PC-9 (cell line): Measurements from ENCODE around the gene RPL28. TPM values are rescaled to one million over a fixed set of nuclear protein-coding genes. Genes with fewer than 3 reads are reported as not detected.
A peak's percentile ranks its signal among the peaks of the same experiment; 100 is the strongest.
"Not testable (repeated sequence)": the region's sequence is repeated elsewhere in the genome, so short reads cannot be mapped to it uniquely, and the experiment has no call there.

Experiments used
- BruUV-seq: library from RNA; stranded (reverse); fragments of 400-500 nt; replicated peaks from 2 replicates; lab custom pipeline; 2021; lab: Mats Ljungman, UMichigan
- CTCF ChIA-PET: fragments of 300-600 bp; sonication (Branson Sonifier 250); formaldehyde crosslinking; loops from one replicate; lab custom pipeline; 2022; ENCODE audit warnings: antibody characterized with exemption; lab: Charles Lee
- POLR2A ChIA-PET: fragments of 300-600 bp; sonication (Branson Sonifier 250); formaldehyde crosslinking; loops from one replicate; lab custom pipeline; 2022; ENCODE audit warnings: antibody characterized with exemption; ENCODE audit not compliant: unreplicated experiment; lab: Charles Lee
- DNase-seq, 2 experiments: peaks; one replicate each; pipeline versions ENCODE4 v3.0.0 to v3.0.0-alpha.2; 2015 to 2022; ENCODE audit warnings: mixed read lengths in 1 of 2
- H2AFZ ChIP-seq: fragments of 200-600 bp; sonication (generic); 2 replicates; pipeline ENCODE4 v1.8.1; 2017; ENCODE audit warnings: antibody characterized with exemption
- H3F3A ChIP-seq: fragments of 200-600 bp; sonication (generic); 2 replicates; pipeline ENCODE4 v1.8.1; 2017; ENCODE audit warnings: antibody characterized with exemption, mild to moderate bottlenecking, low read depth; ENCODE audit not compliant: insufficient read depth
- H3K27ac ChIP-seq: fragments of 200-600 bp; sonication (generic); 2 replicates; pipeline ENCODE4 v1.6.1; 2016; ENCODE audit warnings: mixed run types
- H3K27me3 ChIP-seq: fragments of 200-600 bp; sonication (generic); 2 replicates; pipeline ENCODE4 v1.6.1; 2016; ENCODE audit warnings: low read depth, mixed run types; ENCODE audit not compliant: insufficient read depth
- H3K36me3 ChIP-seq: fragments of 200-600 bp; sonication (generic); 2 replicates; pipeline ENCODE4 v1.6.1; 2016; ENCODE audit warnings: low read depth, mixed run types
- H3K4me1 ChIP-seq: fragments of 200-600 bp; sonication (generic); replicated peaks from 2 replicates; pipeline ENCODE4 v1.6.1; 2016; ENCODE audit warnings: mixed run types; ENCODE audit not compliant: insufficient read depth
- H3K4me2 ChIP-seq: fragments of 200-600 bp; sonication (generic); 2 replicates; pipeline ENCODE4 v1.6.1; 2017; ENCODE audit warnings: mixed run types
- H3K4me3 ChIP-seq: fragments of 200-600 bp; sonication (generic); 2 replicates; pipeline ENCODE4 v1.6.1; 2016; ENCODE audit warnings: mixed run types
- H3K79me2 ChIP-seq: fragments of 200-600 bp; sonication (generic); 2 replicates; pipeline ENCODE4 v1.6.1; 2017; ENCODE audit warnings: low read depth, mixed run types
- H3K9me2 ChIP-seq: fragments of 200-600 bp; sonication (generic); 2 replicates; pipeline ENCODE4 v1.8.1; 2017; ENCODE audit warnings: mild to moderate bottlenecking; ENCODE audit not compliant: insufficient read depth
- H3K9me3 ChIP-seq: fragments of 200-600 bp; sonication (generic); 2 replicates; pipeline ENCODE4 v1.8.1; 2016; ENCODE audit warnings: low read depth; ENCODE audit not compliant: insufficient read depth
- H4K20me1 ChIP-seq: fragments of 200-600 bp; sonication (generic); 2 replicates; pipeline ENCODE4 v1.8.1; 2017; ENCODE audit not compliant: insufficient read depth
- CTCF ChIP-seq: fragments of 200-600 bp; sonication (generic); conservative IDR thresholded peaks from 2 replicates; pipeline ENCODE4 v1.6.1; 2017; ENCODE audit warnings: mixed run types, antibody characterized with exemption, mild to moderate bottlenecking, moderate library complexity
- EZH2 ChIP-seq: fragments of 200-600 bp; sonication (generic); IDR thresholded peaks from 2 replicates; pipeline ENCODE4 v1.8.0; 2017; ENCODE audit warnings: antibody characterized with exemption, low read depth
- intact Hi-C: fragments of 100-400 bp; cut with micrococcal nuclease; formaldehyde crosslinking; loops from one replicate; pipeline ENCODE4 v1.10.0; 2022; ENCODE audit not compliant: unreplicated experiment
- total RNA-seq: library from RNA; stranded (reverse); gene quantifications from 2 replicates; pipeline ENCODE4 v1.2.3, GENCODE V29; 2021

Gene RPL28
- total RNA-seq, 1 experiment from 2014 or later = 2,433 TPM

- Histone ChIP-seq H3K36me3 (no peaks in the 10 kb centered on the region), H3K9me3 (no peaks in the 10 kb centered on the region; the same call in 1 of the 2 replicates), H3K79me2 (no peaks in the 10 kb centered on the region), H2AFZ (no peak overlapping the region), H3F3A (peaks cover 20% of the 10 kb centered on the region), H4K20me1 (no peaks in the 10 kb centered on the region), H3K27me3 (peaks cover 38% of the 10 kb centered on the region), H3K4me3 (no peak overlapping the region), H3K4me1 (no peaks in the 10 kb centered on the region), H3K4me2 (no peak overlapping the region), H3K27ac (no peak overlapping the region), H3K9me2 (no peaks in the 10 kb centered on the region)
- peak; percentile 61 to 68 for DNase-seq
- intact Hi-C loops = no loop called here
- POLR2A ChIA-PET = no interaction called here
- BruUV-seq = no TSS peak
- no peak for TF ChIP-seq CTCF
- no peak for TF ChIP-seq EZH2
- CTCF ChIA-PET = interaction anchor here (0.7 kb wide), 1 partner anchor 180 kb away, joined by 6 read pairs; no protein-coding TSS in a partner anchor
Measured at GRCh38 chr19:55447421-55448174, 61.9 kb downstream of the RPL28 start.

- not testable (repeated sequence) for H3K27ac ChIP-seq
Measured at GRCh38 chr19:55448175-55448490, 62.4 kb downstream of the RPL28 start.

GRCh38 chr19:55449469-55449868, 63.7 kb downstream of the RPL28 start:
- H3K27ac ChIP-seq = no peak overlapping the region
- no peaks in the 10 kb centered on the region for H3K36me3 ChIP-seq
- H3K9me3 ChIP-seq = no peaks in the 10 kb centered on the region; the same call in 1 of the 2 replicates
- ChIA-PET POLR2A (interaction anchor here (0.5 to 0.9 kb wide), 2 partner anchors 231 to 1557 kb away, joined by 3 to 8 read pairs; no protein-coding TSS in a partner anchor), CTCF (no interaction called here)
- TF ChIP-seq CTCF (no peak), EZH2 (no peak)
- no peak for DNase-seq
- intact Hi-C loops = no loop called here
- H3K9me2 ChIP-seq = no peaks in the 10 kb centered on the region
- no peaks in the 10 kb centered on the region for H3K4me1 ChIP-seq
- no TSS peak for BruUV-seq
- H3K27me3 ChIP-seq = peaks cover 24% of the 10 kb centered on the region
- H4K20me1 ChIP-seq = peaks cover 2% of the 10 kb centered on the region; the same call in 1 of the 2 replicates
- peaks cover 30% of the 10 kb centered on the region for H3F3A ChIP-seq
- H3K4me3 ChIP-seq = no peak overlapping the region
- H3K79me2 ChIP-seq = no peaks in the 10 kb centered on the region
- H2AFZ ChIP-seq = no peak overlapping the region
- H3K4me2 ChIP-seq = no peak overlapping the region

More at GRCh38 chr19:55448175-55448490, 62.4 kb downstream of the RPL28 start:
- H3K9me2 ChIP-seq, BruUV-seq, H3K4me3 ChIP-seq, CTCF ChIA-PET, H3K36me3 ChIP-seq, H2AFZ ChIP-seq, POLR2A ChIA-PET, H3K79me2 ChIP-seq, intact Hi-C loops, H4K20me1 ChIP-seq, H3K4me1 ChIP-seq, DNase-seq, H3K9me3 ChIP-seq, H3K4me2 ChIP-seq: not testable (repeated sequence)
- Histone ChIP-seq H3F3A (peaks cover 23% of the 10 kb centered on the region), H3K27me3 (peaks cover 36% of the 10 kb centered on the region)
